HCT116 (cell line): Measurements from ENCODE around the gene EME1. TPM values are rescaled to one million over a fixed set of nuclear protein-coding genes. Genes with fewer than 3 reads are reported as not detected.

ENCODE experiments used
- ATAC-seq: fragments of 200-7000 bp; cut with Tn5 transposase; 2 replicates; pipeline ENCODE4 v1.9.1; 2020; ENCODE audit warnings: mild to moderate bottlenecking, moderate library complexity
- BruUV-seq: library from RNA; stranded (reverse); fragments of 400-500 nt; replicated peaks from 2 replicates; lab custom pipeline; 2021; lab: Mats Ljungman, UMichigan
- CTCF ChIA-PET: fragments of 300-600 bp; sonication (Branson Sonifier 250); formaldehyde crosslinking; loops from one replicate; lab custom pipeline; 2021; ENCODE audit warnings: antibody characterized with exemption; lab: Charles Lee
- POLR2A ChIA-PET: fragments of 300-600, 350-600 bp; sonication (Branson Sonifier 250); formaldehyde crosslinking; loops from one replicate; lab custom pipeline; 2021; ENCODE audit warnings: antibody characterized with exemption; lab: Charles Lee
- RAD21 ChIA-PET, 2 experiments: fragments of 300-600 bp; sonication (Branson Sonifier 250); formaldehyde crosslinking; loops; one replicate each; lab custom pipeline; 2023; ENCODE audit warnings: low total read pairs in 2 of 2; ENCODE audit not compliant: uncharacterized antibody in 2 of 2, unreplicated experiment in 2 of 2, low non-redundant PET in 1 of 2; lab: Charles Lee
- DNase-seq: peaks from one replicate; pipeline ENCODE4 v3.0.0-alpha.2; 2010; ENCODE audit warnings: low read depth, low spot score
- H2AFZ ChIP-seq: fragments of 200-600 bp; shearing (Covaris generic), sonication (generic); 2 replicates; pipeline ENCODE4 v1.6.1; 2017; ENCODE audit warnings: low read depth, mixed run types, mixed read lengths, antibody characterized with exemption, low read length; ENCODE audit not compliant: poor library complexity, severe bottlenecking
- H3K27ac ChIP-seq: 2 replicates; pipeline ENCODE4 v1.5.1; 2012; ENCODE audit warnings: low read depth, low read length
- H3K27me3 ChIP-seq: fragments of 200-600 bp; sonication (generic); 2 replicates; pipeline ENCODE4 v1.6.1; 2016; ENCODE audit warnings: mixed run types, low read length, mixed read lengths; ENCODE audit not compliant: insufficient read depth
- H3K36me3 ChIP-seq, 2 experiments: fragments of 200-500 bp in 1 of 2; fragments of 200-600 bp in 1 of 2; sonication (Bioruptor generic) in 1 of 2; sonication (generic) in 1 of 2; 2 replicates each; pipeline versions ENCODE4 v1.5.1 to v1.6.1; 2014 to 2016; ENCODE audit warnings: low read length in 2 of 2, inconsistent platforms in 1 of 2, mixed read lengths in 1 of 2, mixed run types in 1 of 2; ENCODE audit not compliant: insufficient read depth in 2 of 2, control insufficient read depth in 1 of 2
- H3K4me1 ChIP-seq, 2 experiments: fragments of 200-600 bp in 1 of 2; sonication (generic) in 1 of 2; 2 replicates each; pipeline versions ENCODE4 v1.5.1 to v1.6.1; 2012 to 2017; ENCODE audit warnings: low read length in 2 of 2, inconsistent platforms in 1 of 2, mild to moderate bottlenecking in 1 of 2, mixed read lengths in 1 of 2, mixed run types in 1 of 2, moderate library complexity in 1 of 2; ENCODE audit not compliant: insufficient read depth in 2 of 2, control insufficient read depth in 1 of 2
- H3K4me2 ChIP-seq: fragments of 200-600 bp; sonication (generic); 2 replicates; pipeline ENCODE4 v1.6.1; 2017; ENCODE audit warnings: mixed run types, low read length, mixed read lengths
- H3K4me3 ChIP-seq, 2 experiments: fragments of 200-600 bp in 1 of 2; sonication (generic) in 1 of 2; replicated peaks in 1 of 2; 2 replicates each; pipeline ENCODE4 v1.5.1; 2011 to 2016; ENCODE audit warnings: low read length in 2 of 2, control low read depth in 1 of 2, low read depth in 1 of 2, mild to moderate bottlenecking in 1 of 2, mixed read lengths in 1 of 2, mixed run types in 1 of 2
- H3K79me2 ChIP-seq: fragments of 200-600 bp; sonication (generic); 2 replicates; pipeline ENCODE4 v1.6.1; 2017; ENCODE audit warnings: mild to moderate bottlenecking, mixed run types, low read length, moderate library complexity, mixed read lengths; ENCODE audit not compliant: insufficient read depth
- H3K9ac ChIP-seq: fragments of 200-600 bp; sonication (generic); 2 replicates; pipeline ENCODE4 v1.6.1; 2016; ENCODE audit warnings: low read length, mixed read lengths
- H3K9me2 ChIP-seq: fragments of 200-600 bp; sonication (generic), shearing (Covaris generic); 2 replicates; pipeline ENCODE4 v1.6.1; 2017; ENCODE audit warnings: mixed run types, mild to moderate bottlenecking, moderate library complexity; ENCODE audit not compliant: insufficient read depth
- H3K9me3 ChIP-seq, 2 experiments: fragments of 200-500 bp in 1 of 2; fragments of 200-600 bp in 1 of 2; sonication (Bioruptor generic) in 1 of 2; sonication (generic) in 1 of 2; 2 replicates each; pipeline ENCODE4 v1.6.1; 2014 to 2017; ENCODE audit warnings: low read length in 2 of 2, mixed read lengths in 2 of 2, inconsistent platforms in 1 of 2, low read depth in 1 of 2, mild to moderate bottlenecking in 1 of 2, mixed run types in 1 of 2, moderate library complexity in 1 of 2; ENCODE audit not compliant: control insufficient read depth in 1 of 2, insufficient read depth in 1 of 2
- H4K20me1 ChIP-seq: fragments of 200-600 bp; sonication (generic), shearing (Covaris generic); 2 replicates; pipeline ENCODE4 v1.6.1; 2017; ENCODE audit warnings: mixed run types, mild to moderate bottlenecking, moderate library complexity; ENCODE audit not compliant: insufficient read depth
- CEBPB ChIP-seq: IDR thresholded peaks from 2 replicates; pipeline ENCODE4 v1.6.1; 2012; ENCODE audit warnings: low read depth
- ELF1 ChIP-seq: IDR thresholded peaks from 2 replicates; pipeline ENCODE4 v1.6.1; 2012; ENCODE audit warnings: low read depth, borderline replicate concordance
- EZH2phosphoT487 ChIP-seq: fragments of 200-600 bp; IDR thresholded peaks from 2 replicates; pipeline ENCODE4 v1.6.1; 2018; ENCODE audit warnings: antibody characterized with exemption, borderline replicate concordance
- JUND ChIP-seq: IDR thresholded peaks from 2 replicates; pipeline ENCODE4 v1.6.1; 2012
- POLR2A ChIP-seq: IDR thresholded peaks from 2 replicates; pipeline ENCODE4 v1.7.0; 2011; ENCODE audit warnings: borderline replicate concordance; ENCODE audit not compliant: insufficient read depth, insufficient read length; ENCODE audit errors: extremely low read depth
- POLR2AphosphoS5 ChIP-seq: IDR thresholded peaks from 2 replicates; pipeline ENCODE4 v1.6.1; 2011; ENCODE audit warnings: mild to moderate bottlenecking, low read depth, low read length, moderate library complexity
- RAD21 ChIP-seq: IDR thresholded peaks from 2 replicates; pipeline ENCODE4 v1.6.1; 2012; ENCODE audit warnings: low read depth, mild to moderate bottlenecking
- SIN3A ChIP-seq: IDR thresholded peaks from 2 replicates; pipeline ENCODE4 v1.6.1; 2012; ENCODE audit warnings: low read depth
- ZBTB33 ChIP-seq: IDR thresholded peaks from 2 replicates; pipeline ENCODE4 v1.6.1; 2011; ENCODE audit warnings: mild to moderate bottlenecking, low read length, moderate library complexity; ENCODE audit not compliant: insufficient replicate concordance; ENCODE audit errors: extremely low read depth
- ZFX ChIP-seq: fragments of 450-650 bp; IDR thresholded peaks from 2 replicates; pipeline ENCODE4 v1.6.1; 2017
- ZNF274 ChIP-seq: fragments of 200-500 bp; sonication (Bioruptor generic); IDR thresholded peaks from 2 replicates; pipeline ENCODE4 v1.6.1; 2014; ENCODE audit warnings: mild to moderate bottlenecking, low read depth, low read length, inconsistent platforms
- intact Hi-C: fragments of 100-400 bp; cut with micrococcal nuclease; formaldehyde crosslinking; loops from 2 replicates; pipeline ENCODE4 v1.10.0; 2022
- total RNA-seq: library from RNA; stranded (reverse); gene quantifications from one replicate; pipeline ENCODE4 v1.2.1, GENCODE V29; 2021; ENCODE audit not compliant: unreplicated experiment
- TF ChIP-seq, protein P1 (sequence below): IDR thresholded peaks from 2 replicates; pipeline ENCODE4 v1.6.1; 2012

Gene EME1
- total RNA-seq, 1 experiment from 2014 or later, result 31.8 TPM

DNA sequence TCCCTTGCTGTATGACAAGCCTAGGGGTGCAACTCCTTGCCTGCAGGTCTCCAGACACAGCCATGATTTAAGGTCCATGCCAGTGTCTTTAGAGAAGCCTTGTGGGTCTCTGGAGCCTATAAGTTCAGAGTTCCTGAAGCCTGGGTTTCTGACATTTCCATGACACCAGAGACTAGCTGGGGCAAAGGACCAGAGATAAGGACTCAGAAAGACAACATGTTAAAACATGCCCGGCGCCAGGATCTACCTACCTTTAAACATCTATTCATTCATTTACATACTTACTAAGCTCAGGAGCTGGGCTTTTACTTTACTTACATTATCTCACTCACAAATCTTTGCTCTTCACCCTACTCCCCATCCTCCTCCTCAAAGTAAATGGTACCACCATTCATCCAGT is 1.5 kb upstream of the EME1 start:
- H3K9me3 ChIP-seq, result no peaks in the 10 kb centered on the region
- CTCF ChIA-PET, result interaction anchor here (0.6 to 1.3 kb wide), 3 partner anchors 9 to 172 kb away, joined by 3 to 5 read pairs (median 3); partner anchors contain the start of gene LRRC59
- RAD21 ChIA-PET, result no interaction called here
- H3K4me1 ChIP-seq, result peaks cover 9 to 16% of the 10 kb centered on the region in 2 experiments
- H3K4me2 ChIP-seq, result peak overlapping the region; percentile 76
- peak overlapping the region; percentile 54 to 67 for H3K4me3 ChIP-seq
- H3K9me2 ChIP-seq, result no peaks in the 10 kb centered on the region
- POLR2A ChIA-PET, result interaction anchor here (1.7 kb wide), 1 partner anchor 9 kb away, joined by 9 read pairs; no protein-coding TSS in a partner anchor
- H3K9ac ChIP-seq, result peak overlapping the region; percentile 88
- H3K79me2 ChIP-seq, result peaks cover 55% of the 10 kb centered on the region
- H2AFZ ChIP-seq, result no peak overlapping the region
- no peaks in the 10 kb centered on the region for H3K27me3 ChIP-seq
- H3K27ac ChIP-seq, result peak overlapping the region; percentile 82
- BruUV-seq, result no TSS peak
- TF ChIP-seq POLR2A (no peak), RAD21 (no peak), POLR2AphosphoS5 (no peak), SIN3A (no peak), ZBTB33 (no peak), CEBPB (no peak), ZNF274 (no peak), ELF1 (no peak), EZH2phosphoT487 (no peak), ZFX (no peak), JUND (no peak)
- TF ChIP-seq, protein P1, sequence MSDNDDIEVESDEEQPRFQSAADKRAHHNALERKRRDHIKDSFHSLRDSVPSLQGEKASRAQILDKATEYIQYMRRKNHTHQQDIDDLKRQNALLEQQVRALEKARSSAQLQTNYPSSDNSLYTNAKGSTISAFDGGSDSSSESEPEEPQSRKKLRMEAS, result no peak
- intact Hi-C loops, result no loop called here
- ATAC-seq (no peak), DNase-seq (no peak)
- no peaks in the 10 kb centered on the region for H4K20me1 ChIP-seq
- H3K36me3 ChIP-seq, result peaks cover 39 to 43% of the 10 kb centered on the region in 2 experiments
